ENCODE measurements around the gene GATAD2A. TPM values are rescaled to one million over a fixed set of nuclear protein-coding genes. Genes with fewer than 3 reads are reported as not detected.

Gene GATAD2A
- total and polyA plus RNA-seq, 2 of the 13 experiments (the other 11 are each of a cell fraction or from before 2014, with no cell fraction given), result 16.8 to 28.6 TPM

DNA sequence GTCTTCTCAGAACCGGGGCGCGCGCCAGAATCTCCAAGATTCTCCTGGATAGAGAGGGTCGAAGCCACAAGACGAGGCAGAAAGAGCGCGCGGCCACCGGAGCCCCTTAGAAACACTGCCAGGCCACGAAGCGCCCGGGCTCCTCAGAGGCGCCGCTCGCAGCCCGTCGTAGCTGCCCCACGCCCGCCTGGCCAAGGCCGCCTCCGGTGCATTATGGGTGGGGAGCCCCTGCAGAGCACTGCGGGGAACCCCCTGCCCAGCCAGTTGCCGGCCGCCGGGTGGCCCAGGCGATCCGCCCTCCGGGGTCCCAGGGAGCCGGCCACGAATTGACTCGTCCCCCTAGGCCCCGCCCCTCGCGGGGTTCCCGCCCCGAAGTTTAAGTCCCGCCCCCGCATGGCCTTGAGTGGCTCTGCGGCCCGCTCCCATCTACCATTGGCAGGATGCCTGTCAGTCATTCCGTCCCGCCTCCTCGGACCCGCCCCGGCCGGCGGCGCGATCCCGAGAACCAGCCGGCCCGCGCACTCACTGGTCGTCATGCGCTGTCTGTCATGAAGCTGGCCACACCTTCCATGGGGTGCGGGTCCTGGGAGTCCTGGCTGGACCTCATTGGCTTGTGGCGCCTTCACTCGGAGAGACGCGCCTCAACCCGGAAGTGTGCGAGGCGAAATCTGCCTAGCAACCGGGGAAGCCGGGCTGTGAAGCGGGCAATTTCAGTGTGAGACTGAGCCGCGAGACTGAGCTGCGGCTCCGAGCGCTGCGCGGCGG is 20.2 kb upstream of the GATAD2A start (continued):
- TF ChIP-seq, protein P1, sequence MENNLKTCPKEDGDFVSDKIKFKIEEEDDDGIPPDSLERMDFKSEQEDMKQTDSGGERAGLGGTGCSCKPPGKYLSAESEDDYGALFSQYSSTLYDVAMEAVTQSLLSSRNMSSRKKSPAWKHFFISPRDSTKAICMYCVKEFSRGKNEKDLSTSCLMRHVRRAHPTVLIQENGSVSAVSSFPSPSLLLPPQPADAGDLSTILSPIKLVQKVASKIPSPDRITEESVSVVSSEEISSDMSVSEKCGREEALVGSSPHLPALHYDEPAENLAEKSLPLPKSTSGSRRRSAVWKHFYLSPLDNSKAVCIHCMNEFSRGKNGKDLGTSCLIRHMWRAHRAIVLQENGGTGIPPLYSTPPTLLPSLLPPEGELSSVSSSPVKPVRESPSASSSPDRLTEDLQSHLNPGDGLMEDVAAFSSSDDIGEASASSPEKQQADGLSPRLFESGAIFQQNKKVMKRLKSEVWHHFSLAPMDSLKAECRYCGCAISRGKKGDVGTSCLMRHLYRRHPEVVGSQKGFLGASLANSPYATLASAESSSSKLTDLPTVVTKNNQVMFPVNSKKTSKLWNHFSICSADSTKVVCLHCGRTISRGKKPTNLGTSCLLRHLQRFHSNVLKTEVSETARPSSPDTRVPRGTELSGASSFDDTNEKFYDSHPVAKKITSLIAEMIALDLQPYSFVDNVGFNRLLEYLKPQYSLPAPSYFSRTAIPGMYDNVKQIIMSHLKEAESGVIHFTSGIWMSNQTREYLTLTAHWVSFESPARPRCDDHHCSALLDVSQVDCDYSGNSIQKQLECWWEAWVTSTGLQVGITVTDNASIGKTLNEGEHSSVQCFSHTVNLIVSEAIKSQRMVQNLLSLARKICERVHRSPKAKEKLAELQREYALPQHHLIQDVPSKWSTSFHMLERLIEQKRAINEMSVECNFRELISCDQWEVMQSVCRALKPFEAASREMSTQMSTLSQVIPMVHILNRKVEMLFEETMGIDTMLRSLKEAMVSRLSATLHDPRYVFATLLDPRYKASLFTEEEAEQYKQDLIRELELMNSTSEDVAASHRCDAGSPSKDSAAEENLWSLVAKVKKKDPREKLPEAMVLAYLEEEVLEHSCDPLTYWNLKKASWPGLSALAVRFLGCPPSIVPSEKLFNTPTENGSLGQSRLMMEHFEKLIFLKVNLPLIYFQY (CRISPR knock-in tag; IDR thresholded peaks at IDR 0.05; ENCODE audit: borderline replicate concordance), result no peak
- TF ChIP-seq ARNT (IDR thresholded peaks at IDR 0.05) (no peak), PRMT3 (CRISPR knock-in tag; IDR thresholded peaks at IDR 0.05; ENCODE audit: borderline replicate concordance, low read depth) (no peak), GABPA (IDR thresholded peaks at IDR 0.05; ENCODE audit: low read depth, low read length) (peak; percentile 48; the same call in 1 of the 2 replicates), GABPA (CRISPR knock-in tag; IDR thresholded peaks at IDR 0.05; ENCODE audit: low read depth) (peak; percentile 80), ZNF546 (CRISPR knock-in tag; conservative IDR thresholded peaks at IDR 0.05) (no peak), GATAD1 (CRISPR knock-in tag; IDR thresholded peaks at IDR 0.05) (no peak), FOXM1 (CRISPR knock-in tag; IDR thresholded peaks at IDR 0.05) (no peak), ZNF577 (CRISPR knock-in tag; IDR thresholded peaks at IDR 0.05; ENCODE audit: borderline replicate concordance, low read depth) (no peak), ZNF788 (CRISPR knock-in tag; IDR thresholded peaks at IDR 0.05; ENCODE audit: borderline replicate concordance) (no peak), SMYD3 (CRISPR knock-in tag; IDR thresholded peaks at IDR 0.05) (no peak), ZNF281 (CRISPR knock-in tag; IDR thresholded peaks at IDR 0.05; ENCODE audit: borderline replicate concordance) (no peak), ZNF282 (IDR thresholded peaks at IDR 0.05; ENCODE audit: partially characterized antibody) (no peak)
- TF ChIP-seq, protein P2, sequence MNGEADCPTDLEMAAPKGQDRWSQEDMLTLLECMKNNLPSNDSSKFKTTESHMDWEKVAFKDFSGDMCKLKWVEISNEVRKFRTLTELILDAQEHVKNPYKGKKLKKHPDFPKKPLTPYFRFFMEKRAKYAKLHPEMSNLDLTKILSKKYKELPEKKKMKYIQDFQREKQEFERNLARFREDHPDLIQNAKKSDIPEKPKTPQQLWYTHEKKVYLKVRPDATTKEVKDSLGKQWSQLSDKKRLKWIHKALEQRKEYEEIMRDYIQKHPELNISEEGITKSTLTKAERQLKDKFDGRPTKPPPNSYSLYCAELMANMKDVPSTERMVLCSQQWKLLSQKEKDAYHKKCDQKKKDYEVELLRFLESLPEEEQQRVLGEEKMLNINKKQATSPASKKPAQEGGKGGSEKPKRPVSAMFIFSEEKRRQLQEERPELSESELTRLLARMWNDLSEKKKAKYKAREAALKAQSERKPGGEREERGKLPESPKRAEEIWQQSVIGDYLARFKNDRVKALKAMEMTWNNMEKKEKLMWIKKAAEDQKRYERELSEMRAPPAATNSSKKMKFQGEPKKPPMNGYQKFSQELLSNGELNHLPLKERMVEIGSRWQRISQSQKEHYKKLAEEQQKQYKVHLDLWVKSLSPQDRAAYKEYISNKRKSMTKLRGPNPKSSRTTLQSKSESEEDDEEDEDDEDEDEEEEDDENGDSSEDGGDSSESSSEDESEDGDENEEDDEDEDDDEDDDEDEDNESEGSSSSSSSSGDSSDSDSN (CRISPR knock-in tag; IDR thresholded peaks at IDR 0.05), result no peak
- TF ChIP-seq, protein P3, sequence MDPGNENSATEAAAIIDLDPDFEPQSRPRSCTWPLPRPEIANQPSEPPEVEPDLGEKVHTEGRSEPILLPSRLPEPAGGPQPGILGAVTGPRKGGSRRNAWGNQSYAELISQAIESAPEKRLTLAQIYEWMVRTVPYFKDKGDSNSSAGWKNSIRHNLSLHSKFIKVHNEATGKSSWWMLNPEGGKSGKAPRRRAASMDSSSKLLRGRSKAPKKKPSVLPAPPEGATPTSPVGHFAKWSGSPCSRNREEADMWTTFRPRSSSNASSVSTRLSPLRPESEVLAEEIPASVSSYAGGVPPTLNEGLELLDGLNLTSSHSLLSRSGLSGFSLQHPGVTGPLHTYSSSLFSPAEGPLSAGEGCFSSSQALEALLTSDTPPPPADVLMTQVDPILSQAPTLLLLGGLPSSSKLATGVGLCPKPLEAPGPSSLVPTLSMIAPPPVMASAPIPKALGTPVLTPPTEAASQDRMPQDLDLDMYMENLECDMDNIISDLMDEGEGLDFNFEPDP (CRISPR knock-in tag; conservative IDR thresholded peaks at IDR 0.05), result no peak
- TF ChIP-seq, protein P4, sequence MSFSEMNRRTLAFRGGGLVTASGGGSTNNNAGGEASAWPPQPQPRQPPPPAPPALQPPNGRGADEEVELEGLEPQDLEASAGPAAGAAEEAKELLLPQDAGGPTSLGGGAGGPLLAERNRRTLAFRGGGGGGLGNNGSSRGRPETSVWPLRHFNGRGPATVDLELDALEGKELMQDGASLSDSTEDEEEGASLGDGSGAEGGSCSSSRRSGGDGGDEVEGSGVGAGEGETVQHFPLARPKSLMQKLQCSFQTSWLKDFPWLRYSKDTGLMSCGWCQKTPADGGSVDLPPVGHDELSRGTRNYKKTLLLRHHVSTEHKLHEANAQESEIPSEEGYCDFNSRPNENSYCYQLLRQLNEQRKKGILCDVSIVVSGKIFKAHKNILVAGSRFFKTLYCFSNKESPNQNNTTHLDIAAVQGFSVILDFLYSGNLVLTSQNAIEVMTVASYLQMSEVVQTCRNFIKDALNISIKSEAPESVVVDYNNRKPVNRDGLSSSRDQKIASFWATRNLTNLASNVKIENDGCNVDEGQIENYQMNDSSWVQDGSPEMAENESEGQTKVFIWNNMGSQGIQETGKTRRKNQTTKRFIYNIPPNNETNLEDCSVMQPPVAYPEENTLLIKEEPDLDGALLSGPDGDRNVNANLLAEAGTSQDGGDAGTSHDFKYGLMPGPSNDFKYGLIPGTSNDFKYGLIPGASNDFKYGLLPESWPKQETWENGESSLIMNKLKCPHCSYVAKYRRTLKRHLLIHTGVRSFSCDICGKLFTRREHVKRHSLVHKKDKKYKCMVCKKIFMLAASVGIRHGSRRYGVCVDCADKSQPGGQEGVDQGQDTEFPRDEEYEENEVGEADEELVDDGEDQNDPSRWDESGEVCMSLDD (CRISPR knock-in tag; IDR thresholded peaks at IDR 0.05; ENCODE audit: borderline replicate concordance), result no peak
